GM19193 (cell line): ENCODE data around the gene KLHDC8A.

Experiments used
- POLR2A ChIP-seq: IDR thresholded peaks from 4 replicates; pipeline ENCODE4 v1.6.1; 2011; ENCODE audit not compliant: insufficient read depth, insufficient read length; ENCODE audit errors: extremely low read depth

The KLHDC8A gene

GRCh38 chr1:205298191-205298994, 58.3 kb downstream of the KLHDC8A start:
- no peak for TF ChIP-seq POLR2A

GRCh38 chr1:205296154-205296553, 60.6 kb downstream of the KLHDC8A start:
- no peak for TF ChIP-seq POLR2A

- TF ChIP-seq POLR2A, result no peak
Observed at GRCh38 chr1:205294934-205295333, 61.8 kb downstream of the KLHDC8A start.

- no peak for TF ChIP-seq POLR2A
Observed at GRCh38 chr1:205294175-205294917, 62.4 kb downstream of the KLHDC8A start.

- TF ChIP-seq POLR2A, result no peak
Observed at GRCh38 chr1:205293350-205294074, 63.2 kb downstream of the KLHDC8A start.

GRCh38 chr1:205291596-205291995, 65.1 kb downstream of the KLHDC8A start:
- no peak for TF ChIP-seq POLR2A

- no peak for TF ChIP-seq POLR2A
Observed at GRCh38 chr1:205287767-205288559, 68.8 kb downstream of the KLHDC8A start.

GRCh38 chr1:205287076-205287475, 69.6 kb downstream of the KLHDC8A start:
- TF ChIP-seq POLR2A, result no peak

- TF ChIP-seq POLR2A, result no peak
Observed at GRCh38 chr1:205286335-205286950, 70.3 kb downstream of the KLHDC8A start.
